ENCODE results near the gene TNFRSF1B.

The TNFRSF1B gene

GRCh38 chr1:12179111-12179519, 12.3 kb downstream of the TNFRSF1B start:
- Histone ChIP-seq H3K27me3 (no peaks in the 10 kb centered on the region), H3K36me3 (peaks cover 53% of the 10 kb centered on the region), H3K27ac (peak overlapping the region; percentile 97), H3K4me3 (ENCODE audit: low read depth in 1 of 2, low read length in 1 of 2) (peak overlapping the region; percentile 54 to 66), H3K9me3 (no peaks in the 10 kb centered on the region), H3K4me1 (ENCODE audit: control insufficient read depth in 1 of 2, insufficient read depth in 1 of 2, low read depth in 1 of 2, low read length in 1 of 2) (peaks cover 100% of the 10 kb centered on the region in 2 experiments)
- TF ChIP-seq, protein P1, sequence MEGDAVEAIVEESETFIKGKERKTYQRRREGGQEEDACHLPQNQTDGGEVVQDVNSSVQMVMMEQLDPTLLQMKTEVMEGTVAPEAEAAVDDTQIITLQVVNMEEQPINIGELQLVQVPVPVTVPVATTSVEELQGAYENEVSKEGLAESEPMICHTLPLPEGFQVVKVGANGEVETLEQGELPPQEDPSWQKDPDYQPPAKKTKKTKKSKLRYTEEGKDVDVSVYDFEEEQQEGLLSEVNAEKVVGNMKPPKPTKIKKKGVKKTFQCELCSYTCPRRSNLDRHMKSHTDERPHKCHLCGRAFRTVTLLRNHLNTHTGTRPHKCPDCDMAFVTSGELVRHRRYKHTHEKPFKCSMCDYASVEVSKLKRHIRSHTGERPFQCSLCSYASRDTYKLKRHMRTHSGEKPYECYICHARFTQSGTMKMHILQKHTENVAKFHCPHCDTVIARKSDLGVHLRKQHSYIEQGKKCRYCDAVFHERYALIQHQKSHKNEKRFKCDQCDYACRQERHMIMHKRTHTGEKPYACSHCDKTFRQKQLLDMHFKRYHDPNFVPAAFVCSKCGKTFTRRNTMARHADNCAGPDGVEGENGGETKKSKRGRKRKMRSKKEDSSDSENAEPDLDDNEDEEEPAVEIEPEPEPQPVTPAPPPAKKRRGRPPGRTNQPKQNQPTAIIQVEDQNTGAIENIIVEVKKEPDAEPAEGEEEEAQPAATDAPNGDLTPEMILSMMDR (IDR thresholded peaks at IDR 0.05), result no peak

- H3K36me3 ChIP-seq, result peaks cover 50% of the 10 kb centered on the region
- H3K27ac ChIP-seq, result peak overlapping the region; percentile 97
- H3K4me3 ChIP-seq (ENCODE audit: low read depth in 1 of 2, low read length in 1 of 2), result peak overlapping the region; percentile 54 to 66
- H3K27me3 ChIP-seq, result no peaks in the 10 kb centered on the region
- peaks cover 100% of the 10 kb centered on the region in 2 experiments for H3K4me1 ChIP-seq (ENCODE audit: control insufficient read depth in 1 of 2, insufficient read depth in 1 of 2, low read depth in 1 of 2, low read length in 1 of 2)
- TF ChIP-seq, protein P1 (IDR thresholded peaks at IDR 0.05), result no peak
- H3K9me3 ChIP-seq, result no peaks in the 10 kb centered on the region
Measured at GRCh38 chr1:12179676-12180075, 12.9 kb downstream of the TNFRSF1B start.

DNA sequence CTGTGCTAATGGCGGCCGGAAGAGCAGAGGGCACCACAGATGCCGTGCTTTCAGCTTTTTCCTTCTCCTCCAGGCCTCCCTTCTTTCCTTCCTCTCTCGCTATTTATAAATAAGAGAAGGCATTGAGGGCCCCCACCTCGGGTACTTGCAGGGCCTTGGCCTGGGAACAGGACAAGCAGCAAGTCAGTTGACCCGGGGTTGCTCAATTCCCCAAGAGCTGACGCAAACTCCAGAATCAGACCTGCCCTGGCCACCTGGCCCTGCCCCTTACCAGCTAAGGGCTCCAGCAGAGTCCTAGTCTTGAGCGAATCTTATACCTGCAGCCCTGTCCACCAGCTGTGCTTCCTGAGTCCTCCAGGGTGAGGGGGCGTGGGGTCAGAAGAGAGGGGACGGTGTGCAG, 13.5 kb downstream of the TNFRSF1B start:
- H3K4me1 ChIP-seq (ENCODE audit: control insufficient read depth in 1 of 2, insufficient read depth in 1 of 2, low read depth in 1 of 2, low read length in 1 of 2), result peaks cover 100% of the 10 kb centered on the region in 2 experiments
- H3K27me3 ChIP-seq, result no peaks in the 10 kb centered on the region
- H3K9me3 ChIP-seq, result no peaks in the 10 kb centered on the region
- H3K36me3 ChIP-seq, result peaks cover 47% of the 10 kb centered on the region
- TF ChIP-seq, protein P1 (IDR thresholded peaks at IDR 0.05), result peak; percentile 42
- peak overlapping the region; percentile 54 to 66 for H3K4me3 ChIP-seq (ENCODE audit: low read depth in 1 of 2, low read length in 1 of 2)
- H3K27ac ChIP-seq, result peak overlapping the region; percentile 97

- H3K27ac ChIP-seq, result peak overlapping the region; percentile 97
- peaks cover 100% of the 10 kb centered on the region in 2 experiments for H3K4me1 ChIP-seq (ENCODE audit: control insufficient read depth in 1 of 2, insufficient read depth in 1 of 2, low read depth in 1 of 2, low read length in 1 of 2)
Measured at GRCh38 chr1:12180903-12181302, 14.1 kb downstream of the TNFRSF1B start.

GRCh38 chr1:12181568-12181967, 14.8 kb downstream of the TNFRSF1B start:
- Histone ChIP-seq H3K27me3 (no peaks in the 10 kb centered on the region), H3K4me3 (ENCODE audit: low read depth in 1 of 2, low read length in 1 of 2) (peak overlapping the region; percentile 54 to 66), H3K4me1 (ENCODE audit: control insufficient read depth in 1 of 2, insufficient read depth in 1 of 2, low read depth in 1 of 2, low read length in 1 of 2) (peaks cover 100% of the 10 kb centered on the region in 2 experiments), H3K9me3 (no peaks in the 10 kb centered on the region), H3K36me3 (peaks cover 52% of the 10 kb centered on the region), H3K27ac (peak overlapping the region; percentile 97)
- TF ChIP-seq, protein P1 (IDR thresholded peaks at IDR 0.05), result no peak

More at GRCh38 chr1:12180903-12181302, 14.1 kb downstream of the TNFRSF1B start:
- Histone ChIP-seq H3K4me3 (ENCODE audit: low read depth in 1 of 2, low read length in 1 of 2) (peak overlapping the region; percentile 54 to 66), H3K36me3 (peaks cover 47% of the 10 kb centered on the region), H3K9me3 (no peaks in the 10 kb centered on the region), H3K27me3 (no peaks in the 10 kb centered on the region)
- TF ChIP-seq, protein P1 (IDR thresholded peaks at IDR 0.05), result no peak

Data from neutrophil (primary cell).